Left ventricle myocardium inferior (tissue), 1 donor: ENCODE results near the gene GRK1. TPM values are rescaled to one million over a fixed set of nuclear protein-coding genes. Genes with fewer than 3 reads are reported as not detected.

Experiments
- DNase-seq: peaks from one replicate; pipeline ENCODE4 v3.0.0-alpha.2; 2020
- H3K27ac ChIP-seq: fragments of 200-600 bp; replicated peaks from 2 replicates; pipeline ENCODE4 v1.8.0; 2021
- H3K27me3 ChIP-seq: fragments of 200-600 bp; 2 replicates; pipeline ENCODE4 v1.8.0; 2021; ENCODE audit warnings: low read depth
- H3K36me3 ChIP-seq: fragments of 200-600 bp; 2 replicates; pipeline ENCODE4 v1.8.0; 2021
- H3K4me1 ChIP-seq: fragments of 200-600 bp; 2 replicates; pipeline ENCODE4 v1.8.0; 2021
- H3K4me3 ChIP-seq: fragments of 200-600 bp; 2 replicates; pipeline ENCODE4 v1.8.0; 2021; ENCODE audit warnings: mild to moderate bottlenecking, moderate library complexity
- H3K9me3 ChIP-seq: fragments of 200-600 bp; replicated peaks from 2 replicates; pipeline ENCODE4 v1.8.0; 2021
- intact Hi-C: fragments of 100-400 bp; cut with micrococcal nuclease; formaldehyde crosslinking; loops from one replicate; pipeline ENCODE4 v1.11.0; 2022
- total RNA-seq: library from RNA; stranded (reverse); fragmentation: NEBNext Ultra II Directional; extraction: Animal tissue kit (Norgen Biotek cat#: 25700); gene quantifications from one replicate; pipeline ENCODE4 v1.2.1, GENCODE V29; 2021
- TF ChIP-seq, protein P1 (sequence below): fragments of 200-600 bp; IDR thresholded peaks from 2 replicates; pipeline ENCODE4 v1.8.0; 2021; ENCODE audit warnings: antibody characterized with exemption, mild to moderate bottlenecking, borderline replicate concordance
- donor health status: DM: no; HTN: yes; CAD: no; lungs with severe emphysema.

The GRK1 gene
- total RNA-seq, 1 donor from 2014 or later = 0.85 TPM

DNA sequence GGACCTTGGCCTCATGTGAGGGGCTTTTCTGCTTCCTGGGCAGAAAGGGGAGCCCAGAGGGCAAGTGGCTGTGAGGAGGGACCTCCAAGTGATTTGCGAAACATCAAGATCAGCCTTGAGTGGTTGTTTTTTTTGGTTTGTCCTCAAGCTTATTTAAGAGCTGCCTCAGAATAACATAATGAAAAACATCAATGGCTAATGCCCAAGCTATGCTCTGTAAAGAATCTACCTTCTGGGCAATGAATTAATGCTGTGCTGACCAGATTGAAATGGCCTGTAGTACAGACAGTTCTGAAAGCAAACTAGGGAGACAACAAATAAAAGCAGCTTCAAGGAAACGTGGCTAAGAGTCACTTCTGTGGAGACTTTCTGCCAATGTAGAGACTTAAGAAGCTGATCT is 100.3 kb downstream of the GRK1 start:
- DNase-seq = no peak
- H3K9me3 ChIP-seq = peaks cover 11% of the 10 kb centered on the region
- no peaks in the 10 kb centered on the region for H3K27me3 ChIP-seq
- H3K4me3 ChIP-seq = no peak overlapping the region
- no peaks in the 10 kb centered on the region for H3K36me3 ChIP-seq
- H3K4me1 ChIP-seq = no peaks in the 10 kb centered on the region
- intact Hi-C loops = no loop called here
- TF ChIP-seq, protein P1, sequence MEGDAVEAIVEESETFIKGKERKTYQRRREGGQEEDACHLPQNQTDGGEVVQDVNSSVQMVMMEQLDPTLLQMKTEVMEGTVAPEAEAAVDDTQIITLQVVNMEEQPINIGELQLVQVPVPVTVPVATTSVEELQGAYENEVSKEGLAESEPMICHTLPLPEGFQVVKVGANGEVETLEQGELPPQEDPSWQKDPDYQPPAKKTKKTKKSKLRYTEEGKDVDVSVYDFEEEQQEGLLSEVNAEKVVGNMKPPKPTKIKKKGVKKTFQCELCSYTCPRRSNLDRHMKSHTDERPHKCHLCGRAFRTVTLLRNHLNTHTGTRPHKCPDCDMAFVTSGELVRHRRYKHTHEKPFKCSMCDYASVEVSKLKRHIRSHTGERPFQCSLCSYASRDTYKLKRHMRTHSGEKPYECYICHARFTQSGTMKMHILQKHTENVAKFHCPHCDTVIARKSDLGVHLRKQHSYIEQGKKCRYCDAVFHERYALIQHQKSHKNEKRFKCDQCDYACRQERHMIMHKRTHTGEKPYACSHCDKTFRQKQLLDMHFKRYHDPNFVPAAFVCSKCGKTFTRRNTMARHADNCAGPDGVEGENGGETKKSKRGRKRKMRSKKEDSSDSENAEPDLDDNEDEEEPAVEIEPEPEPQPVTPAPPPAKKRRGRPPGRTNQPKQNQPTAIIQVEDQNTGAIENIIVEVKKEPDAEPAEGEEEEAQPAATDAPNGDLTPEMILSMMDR = no peak
- H3K27ac ChIP-seq = no peak overlapping the region

DNA sequence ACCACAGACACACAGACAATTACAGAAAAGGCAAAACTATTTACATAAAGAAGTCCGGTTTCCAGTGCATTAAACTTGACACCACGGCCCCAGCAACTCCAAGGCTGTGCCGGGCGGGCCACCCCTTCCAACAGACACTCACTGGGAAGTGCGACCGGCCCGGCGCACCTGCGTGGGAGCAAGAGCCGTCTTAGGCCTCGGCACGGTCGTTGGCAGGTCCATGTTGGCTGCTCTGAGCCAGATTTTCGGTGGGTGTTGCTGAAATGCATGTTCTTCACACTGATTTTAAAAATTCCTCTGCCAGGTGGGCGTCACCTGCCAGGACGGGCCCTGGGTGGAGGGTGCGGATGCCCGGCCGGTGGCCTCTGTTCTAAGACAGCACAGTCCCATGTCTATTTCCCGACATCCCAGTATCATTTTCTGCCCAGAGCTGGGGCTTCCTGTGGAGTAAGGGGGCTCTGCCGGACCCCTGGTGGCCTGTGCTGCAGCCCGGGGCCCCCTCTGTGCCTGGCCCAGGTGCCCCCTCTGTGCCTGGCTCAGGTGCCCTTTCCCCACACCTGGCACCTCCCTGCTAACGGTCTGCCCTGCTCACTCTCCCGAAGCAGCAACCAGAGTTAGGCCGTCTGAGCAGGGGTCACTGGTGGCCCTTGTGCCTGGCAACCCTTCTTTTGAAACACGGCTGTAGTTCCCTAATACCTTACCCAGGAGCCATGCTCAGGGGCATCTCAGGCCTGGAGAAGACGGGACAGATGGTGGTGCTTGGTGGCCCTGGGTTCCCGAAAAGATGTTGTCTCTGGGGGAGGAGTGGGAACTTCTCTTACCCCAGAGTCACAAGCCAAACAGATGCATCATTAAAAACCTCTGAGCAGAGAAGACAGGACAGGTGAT is 101.2 kb downstream of the GRK1 start:
- Histone ChIP-seq H3K27me3 (no peaks in the 10 kb centered on the region), H3K9me3 (peaks cover 17% of the 10 kb centered on the region), H3K36me3 (no peaks in the 10 kb centered on the region), H3K27ac (no peak overlapping the region), H3K4me3 (no peak overlapping the region), H3K4me1 (no peaks in the 10 kb centered on the region)
- intact Hi-C loops = no loop called here
- TF ChIP-seq, protein P1 = no peak
- no peak for DNase-seq

DNA sequence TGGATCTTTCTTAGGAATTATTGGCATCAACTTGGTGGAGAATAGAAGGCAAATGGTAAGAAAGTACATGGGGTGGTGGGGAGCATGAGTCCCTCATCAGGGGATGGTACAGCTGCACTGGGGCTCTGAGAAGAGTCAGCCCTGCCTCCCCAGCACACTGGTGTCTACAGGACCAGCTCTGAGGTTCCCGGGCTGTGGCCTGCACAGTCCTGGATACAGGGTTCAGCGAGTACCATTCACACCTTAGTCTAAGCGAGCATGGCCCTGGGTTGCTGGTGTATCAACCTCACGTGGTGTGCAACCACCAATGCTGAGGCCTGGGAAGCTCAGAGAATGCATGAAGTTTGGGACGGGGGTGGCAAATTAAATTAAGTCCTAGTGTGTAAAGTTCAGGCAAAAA is 102.1 kb downstream of the GRK1 start:
- H3K9me3 ChIP-seq = peaks cover 17% of the 10 kb centered on the region
- no peak overlapping the region for H3K4me3 ChIP-seq
- DNase-seq = no peak
- H3K36me3 ChIP-seq = no peaks in the 10 kb centered on the region
- H3K27ac ChIP-seq = no peak overlapping the region
- TF ChIP-seq, protein P1 = no peak
- no peaks in the 10 kb centered on the region for H3K27me3 ChIP-seq
- intact Hi-C loops = no loop called here
- H3K4me1 ChIP-seq = no peaks in the 10 kb centered on the region

DNA sequence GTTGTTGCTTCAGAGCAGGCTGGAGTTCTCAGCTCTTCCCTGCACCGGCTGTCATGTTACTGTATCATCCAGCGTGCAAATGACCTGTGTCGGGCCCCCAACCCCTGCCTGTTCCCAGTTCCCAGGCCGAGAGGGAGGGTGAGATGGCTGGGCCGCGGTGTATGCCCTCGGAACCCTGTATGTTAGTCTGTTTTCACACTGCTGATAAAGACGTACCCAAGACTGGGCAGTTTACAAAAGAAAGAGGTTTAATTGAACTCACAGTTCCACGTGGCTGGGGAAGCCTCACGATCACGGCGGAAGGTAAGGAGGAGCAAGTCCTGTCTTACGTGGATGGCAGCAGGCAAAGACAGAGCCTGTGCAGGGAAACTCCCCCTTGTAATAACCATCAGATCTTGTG is 102.9 kb downstream of the GRK1 start:
- H3K4me3 ChIP-seq = no peak overlapping the region
- H3K36me3 ChIP-seq = no peaks in the 10 kb centered on the region
- H3K9me3 ChIP-seq = peaks cover 17% of the 10 kb centered on the region
- no peak for DNase-seq
- H3K27ac ChIP-seq = no peak overlapping the region
- H3K27me3 ChIP-seq = no peaks in the 10 kb centered on the region
- TF ChIP-seq, protein P1 = no peak
- no peaks in the 10 kb centered on the region for H3K4me1 ChIP-seq
- intact Hi-C loops = no loop called here

DNA sequence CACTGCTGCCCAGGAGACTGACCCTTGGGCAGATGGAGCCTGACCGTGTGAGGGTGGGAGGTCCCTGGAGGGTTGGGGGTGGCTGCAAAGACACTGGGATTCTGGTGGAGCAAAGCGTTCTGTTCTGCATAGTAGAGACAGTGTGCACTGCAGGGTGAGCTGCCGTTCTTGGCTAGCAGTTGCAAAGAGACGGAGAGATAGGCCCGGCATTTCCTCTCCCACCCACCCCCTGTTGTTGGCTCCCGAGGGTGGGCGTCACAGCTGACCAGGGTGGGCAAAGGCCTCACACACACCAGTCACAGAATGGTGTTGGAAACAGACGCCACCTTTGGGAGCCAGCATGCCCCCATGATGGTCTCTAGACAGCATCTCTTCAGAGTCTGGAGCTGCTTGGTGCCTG is 103.4 kb downstream of the GRK1 start:
- intact Hi-C loops = no loop called here
- H3K27ac ChIP-seq = no peak overlapping the region
- H3K4me1 ChIP-seq = no peaks in the 10 kb centered on the region
- TF ChIP-seq, protein P1 = no peak
- DNase-seq = no peak
- H3K36me3 ChIP-seq = no peaks in the 10 kb centered on the region
- no peak overlapping the region for H3K4me3 ChIP-seq
- H3K9me3 ChIP-seq = peaks cover 17% of the 10 kb centered on the region
- peaks cover 5% of the 10 kb centered on the region for H3K27me3 ChIP-seq
